Endothelial cell of umbilical vein (primary cell): Measurements from ENCODE around the gene FKBP8. TPM values are rescaled to one million over a fixed set of nuclear protein-coding genes. Genes with fewer than 3 reads are reported as not detected.

ENCODE experiments used
- BruUV-seq: library from RNA; stranded (reverse); fragments of 400-500 nt; replicated peaks from 2 replicates; lab custom pipeline; 2021; lab: Mats Ljungman, UMichigan
- CTCF ChIA-PET: fragments of 300-600, 350-600 bp; sonication (Branson Sonifier 250); formaldehyde crosslinking; loops from one replicate; lab custom pipeline; 2021; ENCODE audit warnings: antibody characterized with exemption, inconsistent platforms; lab: Charles Lee
- POLR2A ChIA-PET: fragments of 300-600, 350-600 bp; sonication (Branson Sonifier 250); formaldehyde crosslinking; loops from one replicate; lab custom pipeline; 2021; ENCODE audit warnings: antibody characterized with exemption, inconsistent platforms; lab: Charles Lee
- DNase-seq: peaks from one replicate; pipeline ENCODE4 v3.0.0-alpha.2; 2011; ENCODE audit warnings: low read depth, low spot score
- FAIRE-seq: peaks from 2 replicates; lab custom pipeline; 2011; peaks lifted over from hg19 to GRCh38; lab: Jason Lieb, UNC
- H2AFZ ChIP-seq: 2 replicates; pipeline ENCODE4 v1.6.0; 2012; ENCODE audit warnings: low read depth, low read length, control low read depth, inconsistent platforms
- H3K27ac ChIP-seq: 2 replicates; pipeline ENCODE4 v1.5.1; 2011; ENCODE audit warnings: low read depth, mild to moderate bottlenecking, control low read depth, low read length, moderate library complexity; ENCODE audit not compliant: insufficient read depth
- H3K27me3 ChIP-seq, 2 experiments: 2 replicates each; pipeline versions ENCODE4 v1.6.0 to v1.6.1; 2011; ENCODE audit warnings: low read length in 2 of 2, mixed read lengths in 1 of 2; ENCODE audit not compliant: control insufficient read depth in 2 of 2, insufficient read depth in 2 of 2
- H3K36me3 ChIP-seq, 2 experiments: 2 replicates in 1 of 2; 3 replicates in 1 of 2; pipeline ENCODE4 v1.5.1; 2011; ENCODE audit warnings: low read length in 2 of 2, mild to moderate bottlenecking in 1 of 2, moderate library complexity in 1 of 2; ENCODE audit not compliant: control insufficient read depth in 2 of 2, insufficient read depth in 2 of 2; ENCODE audit errors: extremely low read depth in 1 of 2
- H3K4me1 ChIP-seq: 3 replicates; pipeline ENCODE4 v1.5.1; 2011; ENCODE audit warnings: mild to moderate bottlenecking, low read length; ENCODE audit not compliant: control insufficient read depth, insufficient read depth; ENCODE audit errors: extremely low read depth
- H3K4me2 ChIP-seq: 2 replicates; pipeline ENCODE4 v1.6.1; 2011; ENCODE audit warnings: low read length, control low read depth, mixed read lengths; ENCODE audit not compliant: insufficient read depth
- H3K4me3 ChIP-seq, 3 experiments: fragments of 200-600 bp in 1 of 3; sonication (generic), shearing (Covaris generic) in 1 of 3; replicated peaks in 1 of 3; 2 replicates each; pipeline ENCODE4 v1.5.1; 2011 to 2016; ENCODE audit warnings: control low read depth in 3 of 3, low read length in 3 of 3, mild to moderate bottlenecking in 2 of 3, inconsistent platforms in 1 of 3, low read depth in 1 of 3, moderate library complexity in 1 of 3; ENCODE audit not compliant: insufficient read depth in 1 of 3
- H3K79me2 ChIP-seq: 2 replicates; pipeline ENCODE4 v1.6.0; 2012; ENCODE audit warnings: low read length, inconsistent platforms; ENCODE audit not compliant: control insufficient read depth, insufficient read depth
- H3K9ac ChIP-seq: replicated peaks from 2 replicates; pipeline ENCODE3; 2011; ENCODE audit warnings: low read length, control low read depth; ENCODE audit not compliant: insufficient read depth; ENCODE audit errors: extremely low read depth
- H3K9me1 ChIP-seq: replicated peaks from 3 replicates; pipeline ENCODE4 v1.6.0; 2011; ENCODE audit warnings: mild to moderate bottlenecking, low read length; ENCODE audit not compliant: control insufficient read depth, insufficient read depth; ENCODE audit errors: extremely low read depth
- H3K9me3 ChIP-seq: replicated peaks from 2 replicates; pipeline ENCODE4 v1.5.1; 2012; ENCODE audit warnings: low read length, inconsistent platforms; ENCODE audit not compliant: control insufficient read depth, insufficient read depth
- H4K20me1 ChIP-seq: replicated peaks from 2 replicates; pipeline ENCODE3; 2011; ENCODE audit warnings: mild to moderate bottlenecking, low read length; ENCODE audit not compliant: control insufficient read depth, insufficient read depth; ENCODE audit errors: extremely low read depth
- EZH2 ChIP-seq: IDR thresholded peaks from 2 replicates; pipeline ENCODE4 v1.6.1; 2012; ENCODE audit warnings: borderline replicate concordance, low read depth, mild to moderate bottlenecking, moderate library complexity, low read length, inconsistent platforms; ENCODE audit not compliant: severe bottlenecking
- FOS ChIP-seq: IDR thresholded peaks from 2 replicates; pipeline ENCODE4 v1.6.1; 2011; ENCODE audit warnings: mild to moderate bottlenecking, low read length, moderate library complexity, borderline replicate concordance; ENCODE audit not compliant: insufficient read depth
- GATA2 ChIP-seq: IDR thresholded peaks from 2 replicates; pipeline ENCODE4 v1.7.0; 2011; ENCODE audit warnings: low read depth, mild to moderate bottlenecking, moderate library complexity, mixed read lengths, low read length; ENCODE audit not compliant: insufficient read length, insufficient read depth
- JUN ChIP-seq: IDR thresholded peaks from 2 replicates; pipeline ENCODE4 v1.6.1; 2011; ENCODE audit warnings: borderline replicate concordance, low read depth; ENCODE audit not compliant: insufficient read length, insufficient read depth
- MYC ChIP-seq: IDR thresholded peaks from one replicate; pipeline ENCODE4 v1.6.1; 2011; ENCODE audit warnings: mild to moderate bottlenecking, low read depth, low read length
- POLR2A ChIP-seq: IDR thresholded peaks from 2 replicates; pipeline ENCODE4 v1.6.1; 2012; ENCODE audit warnings: low read depth, mild to moderate bottlenecking, control low read depth, low read length
- POLR2AphosphoS5 ChIP-seq: IDR thresholded peaks from 2 replicates; pipeline ENCODE4 v1.6.1; 2012; ENCODE audit warnings: low read depth, mild to moderate bottlenecking, control low read depth, low read length, moderate library complexity; ENCODE audit not compliant: insufficient read depth
- dilution Hi-C: fragments of 300-500 bp; cut with MboI; formaldehyde crosslinking; loops from one replicate; pipeline ENCODE4 v1.15.0; 2019; ENCODE audit warnings: low sequenced_read_pairs; ENCODE audit not compliant: extremely low pct_ligation_motif_present
- intact Hi-C: fragments of 100-400 bp; cut with micrococcal nuclease; formaldehyde crosslinking; loops from one replicate; pipeline ENCODE4 v1.10.0; 2022
- polyA plus RNA-seq, 4 experiments: library from polyadenylated mRNA; depleted of rRNA in 3 of 4; stranded (reverse) in 3 of 4; unstranded in 1 of 4; fragments of >200 nt; gene quantifications; 2 replicates each; pipeline versions ENCODE4 v1.2.1 to v1.2.3, GENCODE V29; 2011 to 2012; ENCODE audit warnings: missing spikeins in 1 of 4
- total RNA-seq: library from RNA; stranded (reverse); gene quantifications from 2 replicates; pipeline ENCODE4 v1.2.3, GENCODE V29; 2021
- TF ChIP-seq, protein P1 (sequence below), 2 donors: IDR thresholded peaks; 1 replicate in 1 of 2; 2 replicates in 1 of 2; pipeline ENCODE4 v1.5.1; 2011; ENCODE audit warnings: low read length in 2 of 2, mild to moderate bottlenecking in 2 of 2, moderate library complexity in 2 of 2, control low read depth in 1 of 2, inconsistent platforms in 1 of 2, low read depth in 1 of 2; ENCODE audit not compliant: insufficient read depth in 1 of 2; ENCODE audit errors: extremely low read depth in 1 of 2
- TF ChIP-seq, protein P2 (sequence below): IDR thresholded peaks from 2 replicates; pipeline ENCODE4 v1.6.1; 2011; ENCODE audit not compliant: insufficient read depth, insufficient read length

Gene FKBP8
- total and polyA plus RNA-seq, 2 donors (not counting 3 experiments of a cell fraction or from before 2014, with no cell fraction given) = 150 to 173 TPM

DNA sequence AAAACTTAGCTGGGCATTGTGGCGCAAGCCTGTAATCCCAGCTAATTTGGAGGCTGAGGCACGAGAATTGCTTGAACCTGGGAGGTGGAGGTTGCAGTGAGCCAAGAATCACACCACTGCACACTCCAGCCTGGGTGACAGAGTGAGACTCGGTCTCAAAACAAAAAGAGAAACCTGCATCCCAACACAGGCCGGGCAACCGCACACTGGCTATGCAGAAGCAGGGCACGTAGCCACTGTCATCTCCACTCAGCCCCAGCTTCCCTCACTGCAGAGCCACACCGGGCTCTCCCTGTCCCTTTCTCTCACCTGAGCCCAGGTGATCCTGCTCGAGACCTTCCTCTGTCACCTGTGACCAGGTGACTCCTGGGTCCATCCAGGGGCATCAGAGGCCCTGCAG, 33.2 kb downstream of the FKBP8 start:
- no peaks in the 10 kb centered on the region for H3K36me3 ChIP-seq
- ChIA-PET CTCF (interaction anchor here (0.9 to 3.3 kb wide), 8 partner anchors 10 to 79 kb away, joined by 3 to 16 read pairs (median 4); partner anchors contain the start of gene ELL), POLR2A (no interaction called here)
- H3K4me3 ChIP-seq = no peak overlapping the region
- TF ChIP-seq JUN (no peak), GATA2 (no peak), POLR2AphosphoS5 (no peak), MYC (no peak), EZH2 (no peak), POLR2A (no peak), FOS (no peak)
- TF ChIP-seq, protein P1, sequence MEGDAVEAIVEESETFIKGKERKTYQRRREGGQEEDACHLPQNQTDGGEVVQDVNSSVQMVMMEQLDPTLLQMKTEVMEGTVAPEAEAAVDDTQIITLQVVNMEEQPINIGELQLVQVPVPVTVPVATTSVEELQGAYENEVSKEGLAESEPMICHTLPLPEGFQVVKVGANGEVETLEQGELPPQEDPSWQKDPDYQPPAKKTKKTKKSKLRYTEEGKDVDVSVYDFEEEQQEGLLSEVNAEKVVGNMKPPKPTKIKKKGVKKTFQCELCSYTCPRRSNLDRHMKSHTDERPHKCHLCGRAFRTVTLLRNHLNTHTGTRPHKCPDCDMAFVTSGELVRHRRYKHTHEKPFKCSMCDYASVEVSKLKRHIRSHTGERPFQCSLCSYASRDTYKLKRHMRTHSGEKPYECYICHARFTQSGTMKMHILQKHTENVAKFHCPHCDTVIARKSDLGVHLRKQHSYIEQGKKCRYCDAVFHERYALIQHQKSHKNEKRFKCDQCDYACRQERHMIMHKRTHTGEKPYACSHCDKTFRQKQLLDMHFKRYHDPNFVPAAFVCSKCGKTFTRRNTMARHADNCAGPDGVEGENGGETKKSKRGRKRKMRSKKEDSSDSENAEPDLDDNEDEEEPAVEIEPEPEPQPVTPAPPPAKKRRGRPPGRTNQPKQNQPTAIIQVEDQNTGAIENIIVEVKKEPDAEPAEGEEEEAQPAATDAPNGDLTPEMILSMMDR (IDR thresholded peaks at IDR 0.05; ENCODE audit: extremely low read depth in 1 of 2, insufficient read depth in 1 of 2, low read depth in 1 of 2, low read length in 2 of 2) = no peak
- TF ChIP-seq, protein P2, sequence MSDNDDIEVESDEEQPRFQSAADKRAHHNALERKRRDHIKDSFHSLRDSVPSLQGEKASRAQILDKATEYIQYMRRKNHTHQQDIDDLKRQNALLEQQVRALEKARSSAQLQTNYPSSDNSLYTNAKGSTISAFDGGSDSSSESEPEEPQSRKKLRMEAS = no peak
- intact Hi-C loops = no loop called here
- no peaks in the 10 kb centered on the region for H3K9me3 ChIP-seq
- dilution Hi-C loops = no loop called here
- no peaks in the 10 kb centered on the region for H3K27me3 ChIP-seq
- no peak overlapping the region for H3K27ac ChIP-seq
- DNase-seq (no peak), FAIRE-seq (no peak)
- H3K9me1 ChIP-seq = no peaks in the 10 kb centered on the region
- H2AFZ ChIP-seq = no peak overlapping the region
- H4K20me1 ChIP-seq = peaks cover 2% of the 10 kb centered on the region
- H3K9ac ChIP-seq = no peak overlapping the region
- peaks cover 76% of the 10 kb centered on the region for H3K79me2 ChIP-seq
- H3K4me2 ChIP-seq = no peak overlapping the region
- peaks cover 22% of the 10 kb centered on the region for H3K4me1 ChIP-seq
- BruUV-seq = no TSS peak
